Measurements from ENCODE around the gene GHRHR. TPM values are rescaled to one million over a fixed set of nuclear protein-coding genes. Genes with fewer than 3 reads are reported as not detected.

Gene GHRHR
- total and polyA plus RNA-seq, 10 of the 15 experiments (the other 5 are each of a cell fraction or from before 2014, with no cell fraction given): not detected

DNA sequence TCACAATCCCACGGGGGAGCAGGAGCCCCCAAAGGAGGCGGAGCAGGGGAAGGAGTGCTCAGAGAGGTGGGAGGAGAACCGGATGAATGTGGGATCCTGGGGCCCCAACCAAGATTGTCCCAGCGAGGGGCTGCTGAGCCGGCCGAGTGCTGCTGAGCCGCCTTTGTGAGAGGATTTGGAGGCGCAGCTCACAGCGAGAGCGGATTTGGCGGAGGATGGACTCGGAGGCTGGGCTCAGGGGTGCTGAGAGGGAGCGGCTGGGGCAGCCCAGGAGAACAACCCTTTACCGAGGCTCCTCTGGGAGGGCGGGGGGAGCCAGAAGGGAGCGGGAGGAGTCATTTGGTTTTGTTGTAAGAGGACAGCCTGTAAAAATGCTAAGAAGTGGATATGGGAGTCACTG is 23.0 kb downstream of the GHRHR start:
- BruUV-seq (replicated peaks): no TSS peak
- in situ Hi-C loops (cut with MboI): loop anchor here (10.0 kb wide), 1 partner anchor 748 kb away; no protein-coding TSS in a partner anchor

DNA sequence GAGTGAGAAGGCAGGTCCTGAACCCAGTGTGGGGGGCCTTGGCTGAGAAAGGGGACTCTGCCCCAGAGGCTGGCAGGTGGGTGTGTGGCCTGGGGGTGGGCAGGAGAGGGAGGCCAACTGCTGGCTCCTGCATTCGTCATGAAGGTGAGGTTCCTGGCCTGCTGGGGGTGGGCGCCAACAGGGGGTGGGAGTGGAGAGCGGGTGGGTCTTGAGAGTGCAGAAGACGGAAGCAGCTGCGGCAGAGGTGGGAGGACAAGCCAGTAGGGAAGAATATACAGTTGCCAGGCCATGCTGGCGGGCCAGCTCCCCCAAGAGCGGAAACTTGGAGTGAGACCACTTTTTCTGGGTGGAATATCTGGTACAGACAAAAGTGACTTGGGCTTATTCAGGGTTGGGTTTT is 23.4 kb downstream of the GHRHR start:
- no TSS peak for BruUV-seq (replicated peaks)
- no peak for DNase-seq (ENCODE audit: low read depth, low spot score)
- no peaks in the 10 kb centered on the region for H3K4me1 ChIP-seq (ENCODE audit: control insufficient read depth, insufficient read depth, low read length)
- in situ Hi-C loops (cut with MboI): loop anchor here (10.0 kb wide), 1 partner anchor 748 kb away; no protein-coding TSS in a partner anchor
- ATAC-seq: no peak
- no peaks in the 10 kb centered on the region for H3K36me3 ChIP-seq (ENCODE audit: control insufficient read depth in 2 of 2, insufficient read depth in 2 of 2, low read length in 1 of 2)
- FAIRE-seq: no peak
- no peak overlapping the region for H3K27ac ChIP-seq (ENCODE audit: control insufficient read depth, insufficient read depth)
- H3K4me3 ChIP-seq: no peak overlapping the region
- ChIA-PET RAD21 (ENCODE audit: unreplicated experiment) (no interaction called here), POLR2A (no interaction called here), CTCF (no interaction called here), SMC1A (ENCODE audit: uncharacterized antibody, unreplicated experiment) (no interaction called here)
- no peak overlapping the region for H3K9ac ChIP-seq (ENCODE audit: control insufficient read depth, insufficient read depth, low read length)
- H4K20me1 ChIP-seq (ENCODE audit: control insufficient read depth, insufficient read depth): no peaks in the 10 kb centered on the region
- no peak overlapping the region for H2AFZ ChIP-seq (ENCODE audit: control insufficient read depth, low read depth, low read length)
- no peaks in the 10 kb centered on the region for H3K79me2 ChIP-seq (ENCODE audit: control insufficient read depth, insufficient read depth, low read length)
- intact Hi-C loops (cut with micrococcal nuclease; ENCODE audit: unreplicated experiment): no loop called here
- H3K9me3 ChIP-seq (replicated peaks; ENCODE audit: control insufficient read depth, insufficient read depth, low read length): no peaks in the 10 kb centered on the region
- H3K27me3 ChIP-seq (replicated peaks in 1 of 2; ENCODE audit: control insufficient read depth in 2 of 2, insufficient read depth in 2 of 2, low read length in 1 of 2): peaks cover 0 to 1% of the 10 kb centered on the region in 2 experiments
- H3K4me2 ChIP-seq (ENCODE audit: control insufficient read depth, insufficient read depth): no peak overlapping the region
- WGBS (ENCODE audit: insufficient coverage, insufficient replicate concordance, low lambda C conversion rate, missing lambda C conversion rate): 12% methylated on average over 7 of the region's 7 CpGs
- TF ChIP-seq KLF5 (IDR thresholded peaks at IDR 0.05; ENCODE audit: partially characterized antibody) (no peak), RCOR1 (conservative IDR thresholded peaks at IDR 0.05; ENCODE audit: low read depth, low read length) (no peak), RFX5 (IDR thresholded peaks at IDR 0.05; ENCODE audit: low read depth, low read length) (no peak), JUND (IDR thresholded peaks at IDR 0.05; ENCODE audit: low read depth, low read length) (no peak), MEF2A (IDR thresholded peaks at IDR 0.05; ENCODE audit: insufficient read depth, low read depth, low read length) (no peak), MYB (IDR thresholded peaks at IDR 0.05; ENCODE audit: borderline replicate concordance, low read depth, low read length) (no peak), TAF1 (IDR thresholded peaks at IDR 0.05; ENCODE audit: borderline replicate concordance, low read depth, low read length) (no peak), CHD1 (IDR thresholded peaks at IDR 0.05; ENCODE audit: low read depth, low read length) (no peak), CBFB (IDR thresholded peaks at IDR 0.05; ENCODE audit: low read depth) (no peak)
- TF ChIP-seq, protein P1, sequence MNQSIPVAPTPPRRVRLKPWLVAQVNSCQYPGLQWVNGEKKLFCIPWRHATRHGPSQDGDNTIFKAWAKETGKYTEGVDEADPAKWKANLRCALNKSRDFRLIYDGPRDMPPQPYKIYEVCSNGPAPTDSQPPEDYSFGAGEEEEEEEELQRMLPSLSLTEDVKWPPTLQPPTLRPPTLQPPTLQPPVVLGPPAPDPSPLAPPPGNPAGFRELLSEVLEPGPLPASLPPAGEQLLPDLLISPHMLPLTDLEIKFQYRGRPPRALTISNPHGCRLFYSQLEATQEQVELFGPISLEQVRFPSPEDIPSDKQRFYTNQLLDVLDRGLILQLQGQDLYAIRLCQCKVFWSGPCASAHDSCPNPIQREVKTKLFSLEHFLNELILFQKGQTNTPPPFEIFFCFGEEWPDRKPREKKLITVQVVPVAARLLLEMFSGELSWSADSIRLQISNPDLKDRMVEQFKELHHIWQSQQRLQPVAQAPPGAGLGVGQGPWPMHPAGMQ (IDR thresholded peaks at IDR 0.05; ENCODE audit: borderline replicate concordance): no peak
- TF ChIP-seq, protein P2, sequence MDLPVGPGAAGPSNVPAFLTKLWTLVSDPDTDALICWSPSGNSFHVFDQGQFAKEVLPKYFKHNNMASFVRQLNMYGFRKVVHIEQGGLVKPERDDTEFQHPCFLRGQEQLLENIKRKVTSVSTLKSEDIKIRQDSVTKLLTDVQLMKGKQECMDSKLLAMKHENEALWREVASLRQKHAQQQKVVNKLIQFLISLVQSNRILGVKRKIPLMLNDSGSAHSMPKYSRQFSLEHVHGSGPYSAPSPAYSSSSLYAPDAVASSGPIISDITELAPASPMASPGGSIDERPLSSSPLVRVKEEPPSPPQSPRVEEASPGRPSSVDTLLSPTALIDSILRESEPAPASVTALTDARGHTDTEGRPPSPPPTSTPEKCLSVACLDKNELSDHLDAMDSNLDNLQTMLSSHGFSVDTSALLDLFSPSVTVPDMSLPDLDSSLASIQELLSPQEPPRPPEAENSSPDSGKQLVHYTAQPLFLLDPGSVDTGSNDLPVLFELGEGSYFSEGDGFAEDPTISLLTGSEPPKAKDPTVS (IDR thresholded peaks at IDR 0.05; ENCODE audit: low read depth, low read length): no peak
- TF ChIP-seq, protein P3, sequence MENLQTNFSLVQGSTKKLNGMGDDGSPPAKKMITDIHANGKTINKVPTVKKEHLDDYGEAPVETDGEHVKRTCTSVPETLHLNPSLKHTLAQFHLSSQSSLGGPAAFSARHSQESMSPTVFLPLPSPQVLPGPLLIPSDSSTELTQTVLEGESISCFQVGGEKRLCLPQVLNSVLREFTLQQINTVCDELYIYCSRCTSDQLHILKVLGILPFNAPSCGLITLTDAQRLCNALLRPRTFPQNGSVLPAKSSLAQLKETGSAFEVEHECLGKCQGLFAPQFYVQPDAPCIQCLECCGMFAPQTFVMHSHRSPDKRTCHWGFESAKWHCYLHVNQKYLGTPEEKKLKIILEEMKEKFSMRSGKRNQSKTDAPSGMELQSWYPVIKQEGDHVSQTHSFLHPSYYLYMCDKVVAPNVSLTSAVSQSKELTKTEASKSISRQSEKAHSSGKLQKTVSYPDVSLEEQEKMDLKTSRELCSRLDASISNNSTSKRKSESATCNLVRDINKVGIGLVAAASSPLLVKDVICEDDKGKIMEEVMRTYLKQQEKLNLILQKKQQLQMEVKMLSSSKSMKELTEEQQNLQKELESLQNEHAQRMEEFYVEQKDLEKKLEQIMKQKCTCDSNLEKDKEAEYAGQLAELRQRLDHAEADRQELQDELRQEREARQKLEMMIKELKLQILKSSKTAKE (IDR thresholded peaks at IDR 0.05; ENCODE audit: low read depth, poor library complexity, severe bottlenecking): no peak

More for the DNA sequence above, 23.0 kb downstream of the GHRHR start:
- intact Hi-C loops (cut with micrococcal nuclease; ENCODE audit: unreplicated experiment): no loop called here
- H3K27me3 ChIP-seq (replicated peaks in 1 of 2; ENCODE audit: control insufficient read depth in 2 of 2, insufficient read depth in 2 of 2, low read length in 1 of 2): peaks cover 0 to 1% of the 10 kb centered on the region in 2 experiments; a peak in 3 of 4 replicates
- TF ChIP-seq TCF7 (IDR thresholded peaks at IDR 0.05; ENCODE audit: borderline replicate concordance): no peak
- ATAC-seq (no peak), FAIRE-seq (no peak), DNase-seq (ENCODE audit: low read depth, low spot score) (no peak)
- no peaks in the 10 kb centered on the region for H4K20me1 ChIP-seq (ENCODE audit: control insufficient read depth, insufficient read depth)
- CTCF ChIA-PET: interaction anchor here (1.3 to 10.1 kb wide), 4 partner anchors 48 to 150 kb away, joined by 3 to 398 read pairs (median 8); no protein-coding TSS in a partner anchor
- SMC1A ChIA-PET (ENCODE audit: uncharacterized antibody, unreplicated experiment): interaction anchor here (7.1 kb wide), 1 partner anchor 134 kb away, joined by 146 read pairs; no protein-coding TSS in a partner anchor
- no peak overlapping the region for H2AFZ ChIP-seq (ENCODE audit: control insufficient read depth, low read depth, low read length)
- H3K36me3 ChIP-seq (ENCODE audit: control insufficient read depth in 2 of 2, insufficient read depth in 2 of 2, low read length in 1 of 2): no peaks in the 10 kb centered on the region
- H3K27ac ChIP-seq (ENCODE audit: control insufficient read depth, insufficient read depth): no peak overlapping the region
- RAD21 ChIA-PET (ENCODE audit: unreplicated experiment): interaction anchor here (7.1 kb wide), 1 partner anchor 135 kb away, joined by 176 read pairs; no protein-coding TSS in a partner anchor
- POLR2A ChIA-PET: no interaction called here
- no peaks in the 10 kb centered on the region for H3K9me3 ChIP-seq (replicated peaks; ENCODE audit: control insufficient read depth, insufficient read depth, low read length)
- 18% methylated on average over 16 of the region's 16 CpGs for WGBS (ENCODE audit: insufficient coverage, insufficient replicate concordance, low lambda C conversion rate, missing lambda C conversion rate)
- no peak overlapping the region for H3K4me2 ChIP-seq (ENCODE audit: control insufficient read depth, insufficient read depth)
- H3K4me1 ChIP-seq (ENCODE audit: control insufficient read depth, insufficient read depth, low read length): no peaks in the 10 kb centered on the region
- no peak overlapping the region for H3K9ac ChIP-seq (ENCODE audit: control insufficient read depth, insufficient read depth, low read length)
- H3K4me3 ChIP-seq: no peak overlapping the region
- H3K79me2 ChIP-seq (ENCODE audit: control insufficient read depth, insufficient read depth, low read length): no peaks in the 10 kb centered on the region

Data from GM12878 (cell line).